Calu3 (cell line): ENCODE measurements around the gene EVA1B. TPM values are rescaled to one million over a fixed set of nuclear protein-coding genes. Genes with fewer than 3 reads are reported as not detected.

ENCODE experiments used
- BruUV-seq: library from RNA; stranded (reverse); fragments of 400-500 nt; replicated peaks from 2 replicates; lab custom pipeline; 2021; lab: Mats Ljungman, UMichigan
- CTCF ChIA-PET: fragments of 300-600 bp; sonication (Branson Sonifier 250); formaldehyde crosslinking; loops from one replicate; lab custom pipeline; 2022; ENCODE audit warnings: antibody characterized with exemption; lab: Charles Lee
- DNase-seq: peaks from one replicate; pipeline ENCODE4 v3.0.0; 2022
- H3K27ac Mint-ChIP-seq: one replicate; pipeline ENCODE4 v1.8.0; 2022; ENCODE audit warnings: mixed read lengths; ENCODE audit not compliant: unreplicated experiment
- H3K27me3 Mint-ChIP-seq: one replicate; pipeline ENCODE4 v1.8.0; 2022; ENCODE audit warnings: mixed read lengths; ENCODE audit not compliant: unreplicated experiment
- H3K36me3 Mint-ChIP-seq: one replicate; pipeline ENCODE4 v1.8.0; 2022; ENCODE audit warnings: mild to moderate bottlenecking, moderate library complexity, mixed read lengths; ENCODE audit not compliant: insufficient read depth, unreplicated experiment
- H3K4me1 Mint-ChIP-seq: one replicate; pipeline ENCODE4 v1.8.0; 2022; ENCODE audit warnings: mild to moderate bottlenecking, low read depth, mixed read lengths; ENCODE audit not compliant: unreplicated experiment
- H3K4me3 Mint-ChIP-seq: one replicate; pipeline ENCODE4 v1.8.0; 2022; ENCODE audit warnings: mild to moderate bottlenecking, low read depth, moderate library complexity, mixed read lengths; ENCODE audit not compliant: unreplicated experiment
- H3K9me3 Mint-ChIP-seq: one replicate; pipeline ENCODE4 v1.8.0; 2022; ENCODE audit warnings: low read depth, mixed read lengths; ENCODE audit not compliant: unreplicated experiment
- CTCF ChIP-seq: fragments of 200-600 bp; IDR thresholded peaks from one replicate; pipeline ENCODE4 v1.8.0; 2022; ENCODE audit warnings: antibody characterized with exemption; ENCODE audit not compliant: unreplicated experiment
- intact Hi-C: fragments of 100-400 bp; cut with micrococcal nuclease; formaldehyde crosslinking; loops from one replicate; pipeline ENCODE4 v1.10.0; 2022; ENCODE audit not compliant: unreplicated experiment
- total RNA-seq: library from RNA; stranded (reverse); gene quantifications from 2 replicates; pipeline ENCODE4 v1.2.3, GENCODE V29; 2022

EVA1B gene
- total RNA-seq, 1 experiment from 2014 or later: 11.2 TPM

- Mint-ChIP-seq H3K9me3 (no peaks in the 10 kb centered on the region), H3K4me3 (no peak overlapping the region), H3K27me3 (no peaks in the 10 kb centered on the region), H3K27ac (no peak overlapping the region), H3K4me1 (peaks cover 7% of the 10 kb centered on the region), H3K36me3 (peaks cover 60% of the 10 kb centered on the region)
- BruUV-seq: no TSS peak
- peak; percentile 65 for DNase-seq
- intact Hi-C loops: loop anchor here (2.0 to 10.0 kb wide), 3 partner anchors 61 to 185 kb away; partner anchors contain the start of genes THRAP3 and TRAPPC3
- CTCF ChIA-PET: interaction anchor here (0.5 to 1.4 kb wide), 11 partner anchors 12 to 180 kb away, joined by 3 to 17 read pairs (median 5); partner anchors contain the start of genes SH3D21 and TRAPPC3
- peak; percentile 55 for TF ChIP-seq CTCF
Observed at GRCh38 chr1:36285443-36286101, 37.9 kb downstream of the EVA1B start.

GRCh38 chr1:36284517-36284916 is 38.9 kb downstream of the EVA1B start:
- TF ChIP-seq CTCF: no peak
- H3K27ac Mint-ChIP-seq: no peak overlapping the region
- no peak for DNase-seq
- no peaks in the 10 kb centered on the region for H3K4me1 Mint-ChIP-seq
- H3K36me3 Mint-ChIP-seq: peaks cover 50% of the 10 kb centered on the region
- BruUV-seq: no TSS peak
- no peak overlapping the region for H3K4me3 Mint-ChIP-seq
- CTCF ChIA-PET: no interaction called here
- H3K27me3 Mint-ChIP-seq: no peaks in the 10 kb centered on the region
- no peaks in the 10 kb centered on the region for H3K9me3 Mint-ChIP-seq
- intact Hi-C loops: loop anchor here (2.0 to 10.0 kb wide), 3 partner anchors 37 to 184 kb away; partner anchors contain the start of gene THRAP3

GRCh38 chr1:36284061-36284460 is 39.4 kb downstream of the EVA1B start:
- H3K36me3 Mint-ChIP-seq: peaks cover 45% of the 10 kb centered on the region
- intact Hi-C loops: loop anchor here (2.0 to 10.0 kb wide), 3 partner anchors 37 to 183 kb away; partner anchors contain the start of gene THRAP3
- no peaks in the 10 kb centered on the region for H3K4me1 Mint-ChIP-seq
- no peak overlapping the region for H3K27ac Mint-ChIP-seq
- CTCF ChIA-PET: no interaction called here
- no peak overlapping the region for H3K4me3 Mint-ChIP-seq
- TF ChIP-seq CTCF: no peak
- DNase-seq: no peak
- H3K27me3 Mint-ChIP-seq: no peaks in the 10 kb centered on the region
- no peaks in the 10 kb centered on the region for H3K9me3 Mint-ChIP-seq
- no TSS peak for BruUV-seq

DNA sequence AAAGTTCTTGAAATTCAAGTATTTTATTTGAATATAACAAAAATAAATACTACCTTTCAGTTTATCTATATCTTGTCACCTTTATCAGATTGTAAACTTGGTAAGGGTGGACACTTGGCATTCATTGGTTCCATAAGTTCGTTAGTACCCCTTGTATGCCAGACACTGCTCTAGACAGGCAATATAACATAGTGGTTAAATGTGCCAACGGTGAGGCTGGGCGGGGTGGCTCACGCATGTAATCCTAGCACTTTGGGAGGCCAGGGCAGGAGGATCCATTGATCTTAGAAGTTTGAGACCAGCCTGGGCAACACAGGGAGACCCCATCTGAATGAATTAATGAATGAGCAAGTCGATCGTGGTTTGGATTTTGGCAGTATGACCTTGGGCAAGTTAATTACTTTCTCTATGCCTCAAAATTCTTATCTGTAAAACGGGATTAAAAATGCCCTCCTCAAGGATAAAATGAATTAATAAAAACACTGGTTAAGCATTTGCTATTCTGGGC is 43.6 kb downstream of the EVA1B start:
- DNase-seq: no peak
- intact Hi-C loops: loop anchor here (5.0 to 10.0 kb wide), 2 partner anchors 33 to 55 kb away; partner anchors contain the start of gene THRAP3
- no TSS peak for BruUV-seq
- Mint-ChIP-seq H3K4me1 (no peaks in the 10 kb centered on the region), H3K4me3 (no peak overlapping the region), H3K27me3 (no peaks in the 10 kb centered on the region), H3K9me3 (no peaks in the 10 kb centered on the region), H3K36me3 (peaks cover 19% of the 10 kb centered on the region), H3K27ac (no peak overlapping the region)
- no peak for TF ChIP-seq CTCF
- CTCF ChIA-PET: no interaction called here
